Measurements from ENCODE around the gene THSD7A.

- TF ChIP-seq, protein P1, sequence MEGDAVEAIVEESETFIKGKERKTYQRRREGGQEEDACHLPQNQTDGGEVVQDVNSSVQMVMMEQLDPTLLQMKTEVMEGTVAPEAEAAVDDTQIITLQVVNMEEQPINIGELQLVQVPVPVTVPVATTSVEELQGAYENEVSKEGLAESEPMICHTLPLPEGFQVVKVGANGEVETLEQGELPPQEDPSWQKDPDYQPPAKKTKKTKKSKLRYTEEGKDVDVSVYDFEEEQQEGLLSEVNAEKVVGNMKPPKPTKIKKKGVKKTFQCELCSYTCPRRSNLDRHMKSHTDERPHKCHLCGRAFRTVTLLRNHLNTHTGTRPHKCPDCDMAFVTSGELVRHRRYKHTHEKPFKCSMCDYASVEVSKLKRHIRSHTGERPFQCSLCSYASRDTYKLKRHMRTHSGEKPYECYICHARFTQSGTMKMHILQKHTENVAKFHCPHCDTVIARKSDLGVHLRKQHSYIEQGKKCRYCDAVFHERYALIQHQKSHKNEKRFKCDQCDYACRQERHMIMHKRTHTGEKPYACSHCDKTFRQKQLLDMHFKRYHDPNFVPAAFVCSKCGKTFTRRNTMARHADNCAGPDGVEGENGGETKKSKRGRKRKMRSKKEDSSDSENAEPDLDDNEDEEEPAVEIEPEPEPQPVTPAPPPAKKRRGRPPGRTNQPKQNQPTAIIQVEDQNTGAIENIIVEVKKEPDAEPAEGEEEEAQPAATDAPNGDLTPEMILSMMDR (IDR thresholded peaks at IDR 0.05), result no peak
- TF ChIP-seq USF2 (CRISPR knock-in tag; IDR thresholded peaks at IDR 0.05) (no peak), TEAD1 (CRISPR knock-in tag; IDR thresholded peaks at IDR 0.05) (no peak), ZNF263 (CRISPR knock-in tag; IDR thresholded peaks at IDR 0.05; ENCODE audit: low read depth) (no peak), ESRRA (CRISPR knock-in tag; IDR thresholded peaks at IDR 0.05; ENCODE audit: borderline replicate concordance) (no peak), CREM (CRISPR knock-in tag; IDR thresholded peaks at IDR 0.05) (no peak), FOXP4 (CRISPR knock-in tag; IDR thresholded peaks at IDR 0.05) (no peak), FOXJ3 (CRISPR knock-in tag; IDR thresholded peaks at IDR 0.05; ENCODE audit: borderline replicate concordance) (no peak), JUN (CRISPR knock-in tag; IDR thresholded peaks at IDR 0.05) (no peak)
- TF ChIP-seq, protein P2, sequence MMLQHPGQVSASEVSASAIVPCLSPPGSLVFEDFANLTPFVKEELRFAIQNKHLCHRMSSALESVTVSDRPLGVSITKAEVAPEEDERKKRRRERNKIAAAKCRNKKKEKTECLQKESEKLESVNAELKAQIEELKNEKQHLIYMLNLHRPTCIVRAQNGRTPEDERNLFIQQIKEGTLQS (CRISPR knock-in tag; conservative IDR thresholded peaks at IDR 0.05), result no peak
- TF ChIP-seq, protein P3, sequence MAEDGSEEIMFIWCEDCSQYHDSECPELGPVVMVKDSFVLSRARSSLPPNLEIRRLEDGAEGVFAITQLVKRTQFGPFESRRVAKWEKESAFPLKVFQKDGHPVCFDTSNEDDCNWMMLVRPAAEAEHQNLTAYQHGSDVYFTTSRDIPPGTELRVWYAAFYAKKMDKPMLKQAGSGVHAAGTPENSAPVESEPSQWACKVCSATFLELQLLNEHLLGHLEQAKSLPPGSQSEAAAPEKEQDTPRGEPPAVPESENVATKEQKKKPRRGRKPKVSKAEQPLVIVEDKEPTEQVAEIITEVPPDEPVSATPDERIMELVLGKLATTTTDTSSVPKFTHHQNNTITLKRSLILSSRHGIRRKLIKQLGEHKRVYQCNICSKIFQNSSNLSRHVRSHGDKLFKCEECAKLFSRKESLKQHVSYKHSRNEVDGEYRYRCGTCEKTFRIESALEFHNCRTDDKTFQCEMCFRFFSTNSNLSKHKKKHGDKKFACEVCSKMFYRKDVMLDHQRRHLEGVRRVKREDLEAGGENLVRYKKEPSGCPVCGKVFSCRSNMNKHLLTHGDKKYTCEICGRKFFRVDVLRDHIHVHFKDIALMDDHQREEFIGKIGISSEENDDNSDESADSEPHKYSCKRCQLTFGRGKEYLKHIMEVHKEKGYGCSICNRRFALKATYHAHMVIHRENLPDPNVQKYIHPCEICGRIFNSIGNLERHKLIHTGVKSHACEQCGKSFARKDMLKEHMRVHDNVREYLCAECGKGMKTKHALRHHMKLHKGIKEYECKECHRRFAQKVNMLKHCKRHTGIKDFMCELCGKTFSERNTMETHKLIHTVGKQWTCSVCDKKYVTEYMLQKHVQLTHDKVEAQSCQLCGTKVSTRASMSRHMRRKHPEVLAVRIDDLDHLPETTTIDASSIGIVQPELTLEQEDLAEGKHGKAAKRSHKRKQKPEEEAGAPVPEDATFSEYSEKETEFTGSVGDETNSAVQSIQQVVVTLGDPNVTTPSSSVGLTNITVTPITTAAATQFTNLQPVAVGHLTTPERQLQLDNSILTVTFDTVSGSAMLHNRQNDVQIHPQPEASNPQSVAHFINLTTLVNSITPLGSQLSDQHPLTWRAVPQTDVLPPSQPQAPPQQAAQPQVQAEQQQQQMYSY (CRISPR knock-in tag; IDR thresholded peaks at IDR 0.05), result no peak
Measured at GRCh38 chr7:11473220-11473619, 358.8 kb downstream of the THSD7A start.
